DLD1 (cell line): Measurements from ENCODE around the gene UBE2I.
"Not testable (repeated sequence)": the region's sequence is repeated elsewhere in the genome, so short reads cannot be mapped to it uniquely, and the experiment has no call there.

ENCODE experiments used
- in situ Hi-C: cut with HindIII; loops from 2 replicates; pipeline ENCODE4 v1.10.0; 2017; ENCODE audit warnings: low sequenced_read_pairs

The UBE2I gene

GRCh38 chr16:1292208-1292607, 17.2 kb upstream of the UBE2I start:
- in situ Hi-C loops: not testable (repeated sequence)

DNA sequence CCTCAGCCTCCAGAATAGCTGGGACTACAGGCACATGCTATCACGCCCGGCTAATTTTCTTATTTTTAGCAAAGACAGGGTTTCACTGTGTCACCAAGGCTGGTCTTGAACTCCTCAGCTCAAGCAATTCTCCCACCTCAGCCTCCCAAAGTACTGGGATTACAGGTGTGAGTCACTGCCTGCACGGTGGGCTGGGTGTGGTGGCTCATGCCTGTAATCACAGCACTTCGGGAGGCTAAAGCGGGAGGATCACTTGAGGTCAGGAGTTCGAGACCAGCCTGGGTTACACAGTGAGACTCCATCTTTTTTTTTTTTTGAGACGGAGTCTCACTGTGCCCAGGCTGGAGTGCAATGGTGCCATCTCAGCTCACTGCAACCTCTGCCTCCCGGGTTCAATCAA, 16.6 kb upstream of the UBE2I start:
- in situ Hi-C loops: not testable (repeated sequence)

DNA sequence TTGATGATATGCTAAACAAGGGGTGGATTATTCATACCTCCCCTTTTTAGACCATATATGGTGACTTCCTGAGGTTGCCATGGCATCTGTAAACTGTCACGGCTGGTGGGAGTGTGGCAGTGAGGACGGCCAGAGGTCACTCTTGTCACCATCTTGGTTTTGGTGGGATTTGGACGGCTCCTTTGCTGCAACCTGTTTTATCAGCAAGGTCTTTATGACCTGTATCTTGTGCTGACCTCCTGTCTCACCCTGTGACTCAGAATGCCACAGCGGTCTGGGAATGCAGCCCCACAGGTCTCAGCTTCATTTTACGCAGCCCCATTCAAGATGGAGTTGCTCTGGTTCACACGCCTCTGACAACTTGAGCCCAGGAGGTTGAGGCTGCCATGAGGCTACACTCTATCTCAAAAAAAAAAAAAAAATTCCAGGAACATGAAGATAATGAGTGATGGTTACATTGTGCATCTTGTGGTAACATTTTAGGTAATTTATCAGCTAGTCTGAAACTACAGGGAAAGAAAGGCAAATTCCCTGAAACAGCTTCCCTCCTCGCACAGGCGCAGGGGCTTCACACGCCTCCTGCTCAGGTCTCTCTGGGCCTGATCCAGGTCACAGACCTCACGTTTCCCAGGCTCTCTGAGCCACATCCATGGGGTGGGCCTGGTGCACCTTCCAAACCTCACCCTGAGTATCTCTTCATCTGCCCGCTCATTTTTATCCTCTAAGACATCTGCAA, 15.3 kb upstream of the UBE2I start:
- in situ Hi-C loops: no loop called here

- in situ Hi-C loops: no loop called here
These were observed 14.0 kb upstream of the UBE2I start for GRCh38 chr16:1295465-1295864.

DNA sequence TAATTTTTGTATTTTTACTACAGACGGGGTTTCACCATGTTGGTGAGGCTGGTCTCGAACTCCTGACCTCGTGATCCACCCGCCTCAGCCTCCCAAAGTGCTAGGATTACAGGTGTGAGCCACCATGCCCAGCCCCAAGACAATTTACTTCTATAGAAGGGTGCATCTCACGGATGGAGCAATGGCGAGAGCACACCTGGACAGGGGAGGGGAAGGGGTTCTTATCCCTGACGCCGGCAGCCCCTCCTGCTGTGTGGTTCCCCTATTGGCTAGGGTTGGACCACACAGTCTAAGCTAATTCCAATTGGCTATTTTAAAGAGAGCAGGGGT, 12.8 kb upstream of the UBE2I start:
- in situ Hi-C loops: not testable (repeated sequence)

DNA sequence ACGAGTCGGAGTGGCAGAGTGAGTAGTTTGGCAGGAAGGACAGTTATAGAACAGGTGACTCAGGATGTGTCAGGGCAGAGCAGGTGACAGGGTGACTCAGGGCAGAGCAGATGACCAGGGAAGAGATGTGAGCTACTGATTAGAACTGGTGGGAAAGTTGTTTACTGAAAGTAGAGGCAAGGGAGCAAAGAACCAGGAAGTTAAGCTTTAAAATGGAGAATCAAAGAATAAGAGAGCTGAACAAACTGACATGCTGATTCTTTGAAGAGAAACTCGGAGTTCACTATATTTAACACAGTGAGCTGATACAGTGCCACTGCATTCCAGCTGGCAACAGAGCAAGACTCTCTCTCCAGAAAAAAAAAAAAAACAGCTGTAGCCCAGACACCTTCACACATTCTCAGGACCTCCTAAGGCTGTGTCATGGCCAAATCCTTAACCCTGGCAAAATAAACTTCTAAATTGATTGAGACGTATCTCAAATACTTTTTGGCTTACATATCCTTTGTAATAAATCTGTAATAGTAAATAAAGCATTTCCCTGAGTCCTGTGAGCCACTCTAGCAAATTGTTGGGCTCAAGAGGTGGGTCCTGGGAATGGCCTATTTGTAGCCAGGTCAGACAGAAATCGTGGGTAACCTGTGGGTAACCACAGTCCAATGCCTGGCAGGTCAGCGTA, 12.3 kb upstream of the UBE2I start:
- in situ Hi-C loops: no loop called here

- in situ Hi-C loops: no loop called here
These were observed 11.0 kb upstream of the UBE2I start for GRCh38 chr16:1298406-1298805.

GRCh38 chr16:1299012-1299867, 10.2 kb upstream of the UBE2I start:
- in situ Hi-C loops: no loop called here

DNA sequence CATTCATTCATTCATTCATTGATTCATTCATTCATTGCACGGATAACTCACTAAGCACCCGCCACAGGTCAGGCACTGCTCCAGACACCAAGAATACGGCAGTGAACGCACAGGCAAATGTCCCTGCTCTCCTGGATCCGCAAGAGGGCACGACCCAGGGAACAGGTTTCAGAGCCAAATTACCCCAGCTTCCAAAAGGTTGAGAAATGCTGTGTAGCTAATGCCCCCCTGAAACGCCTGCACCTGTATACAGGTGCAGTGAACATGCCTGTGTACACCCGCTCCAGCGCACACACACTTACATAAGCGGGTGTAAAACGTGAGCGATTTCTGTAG, 9.6 kb upstream of the UBE2I start:
- in situ Hi-C loops: no loop called here

DNA sequence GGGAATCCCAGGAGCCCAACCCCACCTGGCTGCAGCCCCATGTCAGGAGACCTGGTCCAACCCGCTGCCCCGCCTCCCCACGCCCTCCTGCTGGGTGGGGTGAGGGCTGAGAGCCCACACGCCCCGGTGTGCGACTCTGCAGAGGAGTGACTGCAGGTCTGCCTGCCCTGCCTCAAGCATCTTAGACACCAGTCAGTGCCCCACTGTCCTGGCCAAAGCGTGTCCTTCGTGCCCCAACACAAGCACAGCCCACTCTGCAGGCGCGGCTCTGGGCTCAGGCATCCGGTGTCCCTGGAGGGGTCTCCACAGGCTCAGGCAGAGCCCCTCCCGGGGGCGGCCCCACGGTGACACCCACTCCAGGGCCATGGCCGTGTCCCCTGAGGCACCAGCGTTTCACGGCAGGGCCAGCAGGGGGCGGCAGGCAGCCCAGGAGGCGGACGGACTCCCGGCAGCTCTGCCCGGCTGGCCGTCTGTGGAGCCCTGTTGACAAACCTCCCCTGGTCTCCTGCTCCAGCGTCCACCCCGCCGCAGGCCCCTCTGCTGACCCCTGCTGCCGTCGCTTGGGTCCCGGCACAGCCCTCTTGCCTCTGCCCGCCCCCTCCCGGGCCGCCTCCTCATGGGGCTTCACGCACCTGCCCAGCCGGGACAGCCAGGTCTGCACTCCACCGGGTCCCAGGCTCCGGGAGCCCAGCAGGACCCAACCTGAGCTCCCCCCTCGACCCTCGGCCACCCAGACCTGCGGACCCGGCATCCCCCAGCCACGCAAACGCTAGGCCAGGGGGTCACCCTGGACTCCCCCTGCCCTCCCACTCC, 8.6 kb upstream of the UBE2I start:
- in situ Hi-C loops: no loop called here

DNA sequence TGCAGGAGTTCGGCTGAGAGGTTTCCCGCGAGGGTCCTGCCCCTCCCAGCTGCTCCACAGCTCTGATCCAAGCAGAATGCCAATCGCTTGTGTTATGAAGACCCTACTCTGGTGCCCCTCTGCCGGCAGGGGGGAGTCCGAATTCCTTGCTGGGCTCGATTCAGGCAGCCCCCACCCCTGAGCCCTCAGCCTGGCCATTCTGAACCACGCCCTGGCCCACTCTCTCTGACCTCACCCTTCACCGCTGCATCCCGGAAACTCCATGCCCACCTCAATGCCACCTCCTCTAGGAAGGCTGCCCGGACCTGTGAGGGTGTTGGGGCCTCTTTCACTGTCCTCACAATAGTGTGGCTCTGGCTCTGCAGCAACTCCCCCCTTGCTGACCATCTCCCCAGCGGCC, 7.9 kb upstream of the UBE2I start:
- in situ Hi-C loops: no loop called here

DNA sequence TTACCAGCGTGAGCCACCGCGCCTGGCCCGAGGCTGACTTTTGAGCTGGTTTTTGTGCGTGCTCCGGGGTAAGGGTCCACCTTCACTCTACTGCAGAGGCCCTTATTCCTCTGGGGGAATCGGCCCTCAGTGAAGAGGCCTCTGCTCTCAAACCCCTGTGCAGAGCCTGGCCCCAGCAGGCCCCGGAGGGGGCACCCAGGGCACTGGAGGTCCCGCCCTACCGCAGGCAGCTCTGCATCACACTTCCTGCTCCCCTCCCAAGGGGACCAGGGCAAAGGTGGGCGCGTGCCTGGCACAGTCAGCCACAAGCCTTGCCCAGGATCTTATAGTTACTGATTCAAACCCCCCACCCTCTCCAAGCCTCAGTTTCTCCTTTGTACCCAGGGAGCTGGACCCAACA, 3.6 kb upstream of the UBE2I start:
- in situ Hi-C loops: no loop called here

GRCh38 chr16:1306334-1306733, 3.1 kb upstream of the UBE2I start:
- in situ Hi-C loops: no loop called here

DNA sequence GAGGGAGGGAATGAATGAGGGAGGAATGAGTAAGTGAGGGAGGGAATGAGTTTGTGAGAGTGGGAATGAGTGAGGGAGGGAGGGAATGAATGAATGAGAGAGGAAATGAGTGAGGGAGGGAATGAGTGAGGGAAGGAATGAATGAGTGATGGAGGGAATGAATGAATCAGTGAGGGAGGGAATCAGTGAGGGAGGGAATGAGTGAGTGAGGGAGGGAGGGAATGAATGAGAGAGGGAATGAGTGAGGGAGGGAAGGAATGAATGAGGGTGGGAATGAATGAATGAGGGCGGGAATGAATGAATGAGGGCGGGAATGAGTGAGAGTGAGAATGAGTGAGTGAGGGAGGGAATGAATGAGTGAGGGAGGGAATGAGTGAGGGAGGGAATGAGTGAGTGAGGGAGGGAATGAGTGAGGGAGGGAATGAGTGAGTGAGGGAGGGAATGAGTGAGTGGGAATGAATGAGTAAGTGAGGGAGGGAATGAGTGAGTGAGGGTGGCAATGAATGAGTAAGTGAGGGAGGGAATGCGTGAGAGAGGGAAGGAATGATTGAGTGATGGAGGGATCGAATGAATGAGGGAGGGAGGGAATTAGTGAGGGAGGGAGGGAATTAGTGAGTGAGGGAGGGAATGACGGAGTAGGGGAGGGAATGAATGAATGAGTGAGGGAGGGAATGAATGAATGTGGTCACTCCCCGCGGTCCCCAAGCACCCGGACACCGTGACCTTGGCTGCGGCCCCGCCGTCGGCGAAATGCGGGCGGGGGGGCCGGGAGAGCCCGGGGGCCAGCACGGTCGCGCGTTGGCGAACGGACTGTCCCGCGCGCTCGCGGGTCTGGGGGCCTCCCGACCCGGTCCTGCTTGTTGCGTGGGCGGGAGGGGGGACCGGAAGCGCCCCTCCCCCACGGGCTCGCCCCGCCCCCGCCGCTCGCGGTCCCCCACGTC, 1.1 kb upstream of the UBE2I start:
- in situ Hi-C loops: no loop called here

DNA sequence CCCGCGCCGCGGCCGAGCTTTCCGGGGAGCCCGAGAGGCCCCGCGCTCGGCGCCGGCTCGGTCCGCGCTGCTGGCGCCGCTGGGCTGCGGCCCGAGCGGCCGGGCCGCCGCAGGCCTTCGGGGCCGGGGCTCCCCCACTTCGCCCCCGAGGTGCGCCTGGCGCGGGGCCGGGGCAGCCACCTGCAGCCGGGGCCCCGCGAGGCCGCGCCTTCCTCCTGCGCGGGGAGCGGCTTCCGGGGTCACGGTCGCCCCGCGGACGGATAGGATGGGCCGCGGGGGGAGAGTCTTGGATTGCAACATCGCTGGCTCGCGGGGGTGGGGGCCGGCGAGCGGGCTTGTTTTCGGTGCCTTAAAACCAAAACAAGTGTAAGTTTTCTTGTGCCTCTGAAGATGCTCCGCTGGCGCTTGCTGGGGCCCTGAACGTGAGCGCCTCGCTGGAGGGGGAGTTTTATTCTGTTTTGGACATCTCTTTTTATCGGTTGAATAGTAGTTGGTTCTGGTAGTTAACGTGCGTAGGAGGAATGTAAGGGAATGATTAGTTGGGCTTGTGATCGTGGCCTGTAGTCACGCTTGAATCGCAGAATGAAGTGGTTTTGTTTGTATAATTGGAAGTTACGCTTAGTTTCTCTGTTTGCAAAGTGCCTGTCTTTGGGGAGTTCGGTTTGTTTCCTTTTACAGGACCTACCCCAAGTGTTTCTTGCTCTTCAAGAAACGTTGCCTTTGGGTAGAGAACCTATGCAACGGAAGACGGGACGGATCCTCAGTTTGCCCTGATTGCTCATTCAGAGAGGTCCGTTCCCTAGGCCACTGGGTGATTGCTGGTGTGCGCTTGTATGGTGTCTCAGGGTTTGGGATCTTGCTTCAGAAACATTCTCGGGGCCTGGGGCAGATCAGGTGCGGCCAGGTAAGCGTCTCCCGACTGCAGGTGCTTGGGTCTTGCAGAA, 724 bp downstream of the UBE2I start:
- in situ Hi-C loops: no loop called here

DNA sequence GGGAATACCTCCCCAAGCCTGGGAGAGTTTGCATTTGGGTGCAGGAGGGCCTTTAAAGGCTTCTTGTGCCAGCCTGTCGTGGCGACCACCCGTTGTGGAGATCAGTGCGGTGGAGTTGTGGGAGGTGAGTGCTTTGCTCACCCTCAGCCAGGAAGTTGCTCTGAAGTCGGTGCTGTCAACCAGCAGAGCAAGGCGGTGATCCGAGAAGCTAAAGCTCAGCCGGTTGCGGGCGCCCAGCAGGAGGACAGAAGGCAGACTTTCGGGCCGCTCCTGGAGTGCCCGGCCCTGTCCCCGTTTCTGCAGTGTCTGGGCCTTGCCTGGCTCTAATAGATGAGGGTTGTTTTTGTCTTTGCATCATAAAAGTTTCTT, 1.4 kb downstream of the UBE2I start:
- in situ Hi-C loops: no loop called here

DNA sequence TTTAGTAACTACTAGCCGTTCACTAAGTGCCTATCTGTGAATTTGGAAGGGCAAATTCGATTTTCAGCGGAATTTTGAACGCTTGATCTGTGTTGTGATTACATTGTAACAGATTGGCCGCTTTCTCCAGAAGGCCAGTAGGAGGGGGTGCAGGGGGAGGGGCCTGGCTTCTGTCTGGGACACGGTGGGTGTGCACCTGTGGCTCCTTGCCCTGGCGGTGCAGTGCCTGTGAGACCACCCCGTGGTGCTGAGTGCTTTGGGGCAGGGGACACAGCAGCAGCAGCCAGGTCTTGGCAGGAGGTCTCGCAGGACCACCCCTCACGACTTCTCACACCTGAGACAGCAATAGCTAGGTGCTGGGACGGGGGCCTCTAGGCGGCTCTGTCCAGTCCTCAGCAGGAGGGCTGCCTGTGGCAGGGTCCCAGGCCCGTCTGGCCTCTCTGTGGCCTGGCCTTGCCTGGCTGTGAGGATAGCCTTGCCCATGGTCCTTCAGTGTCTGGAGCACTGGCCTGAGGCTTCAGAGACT, 1.8 kb downstream of the UBE2I start:
- in situ Hi-C loops: no loop called here

DNA sequence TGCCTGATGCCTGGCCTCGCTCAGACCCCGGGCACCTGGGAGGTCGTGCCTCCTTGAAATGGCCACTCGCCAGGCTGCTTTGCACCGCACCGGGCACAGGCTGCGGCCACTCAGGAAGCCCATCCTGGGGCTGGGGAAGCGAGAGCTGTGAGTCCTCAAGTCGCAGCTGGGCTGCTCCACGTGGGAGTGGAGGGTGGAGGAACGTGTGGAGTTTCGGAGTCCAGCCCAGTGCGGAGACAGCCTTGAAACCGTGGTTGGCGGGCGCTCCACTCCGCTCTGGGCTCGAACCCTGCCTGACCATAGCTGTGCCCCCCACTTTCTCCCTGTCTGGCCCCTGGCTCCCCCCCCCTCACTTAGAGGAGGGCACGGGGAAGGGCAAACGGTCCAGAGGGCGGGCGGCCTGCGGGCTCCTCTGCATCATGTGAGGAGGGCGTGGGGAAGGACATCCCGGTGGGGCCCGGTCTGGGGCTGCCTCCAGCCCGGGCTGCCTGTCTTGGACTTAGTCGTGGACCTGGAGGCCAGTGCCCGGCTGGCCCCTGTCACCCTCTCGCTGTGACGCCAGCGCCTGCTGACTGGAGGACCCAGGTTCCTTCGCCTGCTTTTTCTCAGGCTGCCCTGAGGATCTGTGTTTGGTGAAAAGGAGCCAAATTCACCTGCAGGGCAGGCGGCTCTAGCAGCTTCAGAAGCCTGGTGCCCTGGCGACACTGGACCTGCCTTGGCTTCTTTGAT, 2.5 kb downstream of the UBE2I start:
- in situ Hi-C loops: no loop called here
